Endodermal cell (in vitro differentiated cells): ENCODE measurements around the gene SDF2L1. TPM values are rescaled to one million over a fixed set of nuclear protein-coding genes. Genes with fewer than 3 reads are reported as not detected.

Experiments used
- DNase-seq: peaks from one replicate; pipeline ENCODE4 v3.0.0-alpha.2; 2017
- H3K27ac ChIP-seq: 2 replicates; pipeline ENCODE4 v1.5.1; 2013; ENCODE audit warnings: mild to moderate bottlenecking, low read depth, low read length, moderate library complexity
- H3K27me3 ChIP-seq: 2 replicates; pipeline ENCODE4 v1.6.1; 2013; ENCODE audit warnings: mild to moderate bottlenecking, low read length, moderate library complexity; ENCODE audit not compliant: insufficient read depth, control insufficient read depth, poor library complexity, severe bottlenecking
- H3K36me3 ChIP-seq: 2 replicates; pipeline ENCODE4 v1.7.0; 2013; ENCODE audit warnings: mild to moderate bottlenecking, low read length, moderate library complexity; ENCODE audit not compliant: control insufficient read depth, insufficient read depth
- H3K4me1 ChIP-seq: one replicate; pipeline ENCODE4 v1.7.0; 2013; ENCODE audit warnings: low read length; ENCODE audit not compliant: control insufficient read depth, insufficient read depth
- H3K4me3 ChIP-seq: 2 replicates; pipeline ENCODE4 v1.5.1; 2013; ENCODE audit warnings: mild to moderate bottlenecking, low read length, moderate library complexity
- H3K9ac ChIP-seq: 2 replicates; pipeline ENCODE4 v1.6.1; 2013; ENCODE audit warnings: mild to moderate bottlenecking, low read length, moderate library complexity; ENCODE audit not compliant: poor library complexity, severe bottlenecking; ENCODE audit errors: extremely low read depth
- H3K9me3 ChIP-seq: 2 replicates; pipeline ENCODE4 v1.6.1; 2013; ENCODE audit warnings: mild to moderate bottlenecking, low read length, moderate library complexity; ENCODE audit not compliant: control insufficient read depth
- H3K27ac Mint-ChIP-seq: 2 replicates; pipeline ENCODE4 v1.8.0; 2020; ENCODE audit warnings: mixed read lengths
- H3K27me3 Mint-ChIP-seq: 2 replicates; pipeline ENCODE4 v1.8.0; 2021; ENCODE audit warnings: mild to moderate bottlenecking, mixed read lengths; ENCODE audit not compliant: insufficient read depth
- H3K36me3 Mint-ChIP-seq: 2 replicates; pipeline ENCODE4 v1.8.0; 2020; ENCODE audit warnings: low read depth, mixed read lengths
- H3K4me1 Mint-ChIP-seq: 2 replicates; pipeline ENCODE4 v1.8.0; 2020; ENCODE audit warnings: mixed read lengths
- H3K4me3 Mint-ChIP-seq: 2 replicates; pipeline ENCODE4 v1.8.0; 2020; ENCODE audit warnings: mild to moderate bottlenecking, moderate library complexity, mixed read lengths
- H3K9me3 Mint-ChIP-seq: 2 replicates; pipeline ENCODE4 v1.8.0; 2020; ENCODE audit warnings: mild to moderate bottlenecking, mixed read lengths
- CTCF ChIP-seq: fragments of 200-600 bp; sonication (generic); conservative IDR thresholded peaks from 2 replicates; pipeline ENCODE4 v1.5.0; 2021; ENCODE audit warnings: antibody characterized with exemption, mild to moderate bottlenecking
- WGBS, 2 experiments: methylation state at CpG; one replicate each; pipeline versions ENCODE4 v1.1.5 to v1.1.7; 2013; ENCODE audit warnings: missing lambda C conversion rate in 2 of 2, mixed read lengths in 1 of 2; ENCODE audit not compliant: insufficient coverage in 1 of 2, insufficient read length in 1 of 2; 5-methylcytosine and 5-hydroxymethylcytosine counted together
- total RNA-seq, 2 donors: library from RNA; stranded (reverse); fragmentation: NEBNext Ultra II Directional in 1 of 2; extraction: Animal tissue kit (Norgen Biotek cat#: 25700) in 1 of 2; gene quantifications; 2 replicates in 1 of 2; 3 replicates in 1 of 2; pipeline ENCODE4 v1.2.1, GENCODE V29; 2021

The SDF2L1 gene
- total RNA-seq, 2 donors from 2014 or later: 30.3 to 61.4 TPM

GRCh38 chr22:21626073-21626734, 15.9 kb upstream of the SDF2L1 start:
- Mint-ChIP-seq H3K9me3 (peaks cover 2% of the 10 kb centered on the region), H3K27me3 (no peaks in the 10 kb centered on the region), H3K27ac (peak overlapping the region; percentile 9), H3K4me3 (no peak overlapping the region), H3K36me3 (peaks cover 36% of the 10 kb centered on the region), H3K4me1 (peaks cover 5% of the 10 kb centered on the region)
- 74 to 83% methylated on average over 3 to 4 of the region's 4 CpGs for WGBS, 2 experiments
- Histone ChIP-seq H3K27ac (no peak overlapping the region), H3K9ac (no peak overlapping the region), H3K4me3 (no peak overlapping the region), H3K4me1 (no peaks in the 10 kb centered on the region), H3K27me3 (no peaks in the 10 kb centered on the region), H3K36me3 (peaks cover 36% of the 10 kb centered on the region), H3K9me3 (no peaks in the 10 kb centered on the region)
- TF ChIP-seq CTCF: no peak
- no peak for DNase-seq

GRCh38 chr22:21626735-21627469, 15.2 kb upstream of the SDF2L1 start:
- no peak overlapping the region for H3K27ac ChIP-seq
- H3K4me3 Mint-ChIP-seq: no peak overlapping the region
- no peaks in the 10 kb centered on the region for H3K4me1 ChIP-seq
- H3K36me3 ChIP-seq: peaks cover 31% of the 10 kb centered on the region
- no peak overlapping the region for H3K9ac ChIP-seq
- H3K4me1 Mint-ChIP-seq: peaks cover 5% of the 10 kb centered on the region
- H3K27ac Mint-ChIP-seq: peak overlapping the region; percentile 9
- no peaks in the 10 kb centered on the region for H3K27me3 ChIP-seq
- WGBS, 2 experiments: 92 to 94% methylated on average over 4 to 11 of the region's 11 CpGs
- H3K36me3 Mint-ChIP-seq: peaks cover 34% of the 10 kb centered on the region
- DNase-seq: no peak
- H3K4me3 ChIP-seq: no peak overlapping the region
- no peaks in the 10 kb centered on the region for H3K9me3 ChIP-seq
- H3K9me3 Mint-ChIP-seq: peaks cover 2% of the 10 kb centered on the region
- TF ChIP-seq CTCF: no peak
- no peaks in the 10 kb centered on the region for H3K27me3 Mint-ChIP-seq

GRCh38 chr22:21628386-21629254, 13.5 kb upstream of the SDF2L1 start:
- H3K4me1 Mint-ChIP-seq: peaks cover 5% of the 10 kb centered on the region
- TF ChIP-seq CTCF: no peak
- Histone ChIP-seq H3K9ac (no peak overlapping the region), H3K36me3 (peaks cover 15% of the 10 kb centered on the region), H3K9me3 (no peaks in the 10 kb centered on the region), H3K27me3 (no peaks in the 10 kb centered on the region), H3K4me1 (no peaks in the 10 kb centered on the region), H3K27ac (no peak overlapping the region), H3K4me3 (peak overlapping the region; percentile 86)
- 93 to 94% methylated on average over 38 to 74 of the region's 74 CpGs for WGBS, 2 experiments
- H3K27ac Mint-ChIP-seq: no peak overlapping the region
- H3K36me3 Mint-ChIP-seq: peaks cover 17% of the 10 kb centered on the region
- no peak for DNase-seq
- peak overlapping the region; percentile 81 for H3K4me3 Mint-ChIP-seq
- no peaks in the 10 kb centered on the region for H3K27me3 Mint-ChIP-seq
- H3K9me3 Mint-ChIP-seq: peaks cover 2% of the 10 kb centered on the region
